CD4-positive, alpha-beta T cell treated with Interleukin-12 subunit alpha and Interleukin-12 subunit beta, for 1 hour (primary cell): ENCODE measurements around the gene EVA1C.
"Not testable (repeated sequence)": the region's sequence is repeated elsewhere in the genome, so short reads cannot be mapped to it uniquely, and the experiment has no call there.

Experiments used
- DNase-seq: peaks from one replicate; pipeline ENCODE4 v3.0.0-alpha.2; 2020

The EVA1C gene

GRCh38 chr21:32467291-32467690, 54.8 kb downstream of the EVA1C start:
- no peak for DNase-seq

GRCh38 chr21:32468681-32469111, 56.2 kb downstream of the EVA1C start:
- DNase-seq, result no peak

- no peak for DNase-seq
Measured at GRCh38 chr21:32469628-32470027, 57.1 kb downstream of the EVA1C start.

GRCh38 chr21:32470206-32470605, 57.7 kb downstream of the EVA1C start:
- DNase-seq, result no peak

- no peak for DNase-seq
Measured at GRCh38 chr21:32472890-32473765, 60.6 kb downstream of the EVA1C start.

- DNase-seq, result no peak
Measured at GRCh38 chr21:32474179-32475059, 61.9 kb downstream of the EVA1C start.

- DNase-seq, result no peak
Measured at GRCh38 chr21:32475162-32475812, 62.8 kb downstream of the EVA1C start.

GRCh38 chr21:32476661-32477423, 64.3 kb downstream of the EVA1C start:
- DNase-seq, result no peak

- no peak for DNase-seq
Measured at GRCh38 chr21:32477424-32477745, 64.9 kb downstream of the EVA1C start.

- no peak for DNase-seq
Measured at GRCh38 chr21:32481875-32482408, 69.4 kb downstream of the EVA1C start.

GRCh38 chr21:32482565-32483292, 70.2 kb downstream of the EVA1C start:
- no peak for DNase-seq

- no peak for DNase-seq
Measured at GRCh38 chr21:32483293-32483595, 70.7 kb downstream of the EVA1C start.

GRCh38 chr21:32484706-32485380, 72.3 kb downstream of the EVA1C start:
- DNase-seq, result no peak

GRCh38 chr21:32492376-32492775, 79.9 kb downstream of the EVA1C start:
- no peak for DNase-seq

GRCh38 chr21:32494934-32495709, 82.6 kb downstream of the EVA1C start:
- no peak for DNase-seq

GRCh38 chr21:32496568-32496967, 84.1 kb downstream of the EVA1C start:
- DNase-seq, result no peak

- DNase-seq, result no peak
Measured at GRCh38 chr21:32499249-32500055, 86.9 kb downstream of the EVA1C start.

GRCh38 chr21:32503641-32504040, 91.1 kb downstream of the EVA1C start:
- not testable (repeated sequence) for DNase-seq

GRCh38 chr21:32505767-32506166, 93.3 kb downstream of the EVA1C start:
- not testable (repeated sequence) for DNase-seq
